IMR-90 (cell line): ENCODE results near the gene PPARD. TPM values are rescaled to one million over a fixed set of nuclear protein-coding genes. Genes with fewer than 3 reads are reported as not detected.
"Not testable (repeated sequence)": the region's sequence is repeated elsewhere in the genome, so short reads cannot be mapped to it uniquely, and the experiment has no call there.

Source experiments
- ATAC-seq: fragments of 200-7000 bp; cut with Tn5 transposase; 2 replicates; pipeline ENCODE4 v1.9.1; 2020; ENCODE audit warnings: low read depth, mild to moderate bottlenecking, moderate library complexity
- BruUV-seq: library from RNA; stranded (reverse); fragments of 400-500 nt; replicated peaks from 2 replicates; lab custom pipeline; 2021; lab: Mats Ljungman, UMichigan
- CTCF ChIA-PET: fragments of 300-600 bp; formaldehyde crosslinking; extraction: SDS; loops from one replicate; lab custom pipeline; 2021; ENCODE audit warnings: antibody characterized with exemption; lab: Yijun Ruan, JAX
- POLR2A ChIA-PET: fragments of 300-600 bp; sonication (Branson Sonifier 250); formaldehyde crosslinking; loops from one replicate; lab custom pipeline; 2022; ENCODE audit warnings: antibody characterized with exemption; ENCODE audit not compliant: unreplicated experiment; lab: Charles Lee
- DNase-seq: peaks from one replicate; pipeline ENCODE4 v3.0.0; 2013
- H2AFZ ChIP-seq: replicated peaks from 2 replicates; pipeline ENCODE3; 2013; ENCODE audit warnings: low read length, mild to moderate bottlenecking; ENCODE audit not compliant: poor library complexity
- H2AK5ac ChIP-seq: 2 replicates; pipeline ENCODE4 v1.6.1; 2013; ENCODE audit warnings: low read depth, low read length, inconsistent platforms
- H2AK9ac ChIP-seq: replicated peaks from 2 replicates; pipeline ENCODE3; 2013; ENCODE audit warnings: mild to moderate bottlenecking, low read depth, low read length, moderate library complexity; ENCODE audit not compliant: poor library complexity
- H2BK120ac ChIP-seq: 2 replicates; pipeline ENCODE4 v1.6.1; 2013; ENCODE audit warnings: low read depth, low read length, inconsistent platforms
- H2BK15ac ChIP-seq: 3 replicates; pipeline ENCODE4 v1.6.1; 2013; ENCODE audit warnings: low read depth, low read length, inconsistent platforms
- H2BK20ac ChIP-seq: 2 replicates; pipeline ENCODE4 v1.6.1; 2013; ENCODE audit warnings: low read depth, mild to moderate bottlenecking, inconsistent platforms, low read length, moderate library complexity
- H2BK5ac ChIP-seq: 2 replicates; pipeline ENCODE4 v1.6.1; 2013; ENCODE audit warnings: mild to moderate bottlenecking, low read depth, low read length, inconsistent platforms; ENCODE audit not compliant: poor library complexity, severe bottlenecking
- H3K14ac ChIP-seq: replicated peaks from 2 replicates; pipeline ENCODE4 v1.6.1; 2013; ENCODE audit warnings: low read depth, low read length, inconsistent platforms
- H3K18ac ChIP-seq: 2 replicates; pipeline ENCODE4 v1.6.1; 2013; ENCODE audit warnings: low read depth, low read length, control low read depth
- H3K23ac ChIP-seq: 2 replicates; pipeline ENCODE4 v1.6.1; 2013; ENCODE audit warnings: low read depth, low read length, inconsistent platforms
- H3K27ac ChIP-seq: 2 replicates; pipeline ENCODE4 v1.5.1; 2013; ENCODE audit warnings: mild to moderate bottlenecking, control low read depth, low read length; ENCODE audit not compliant: insufficient read depth
- H3K27me3 ChIP-seq: 2 replicates; pipeline ENCODE4 v1.6.1; 2013; ENCODE audit warnings: low read length; ENCODE audit not compliant: control insufficient read depth, insufficient read depth
- H3K36me3 ChIP-seq: 2 replicates; pipeline ENCODE4 v1.6.1; 2013; ENCODE audit warnings: low read length, mixed read lengths; ENCODE audit not compliant: control insufficient read depth, insufficient read depth
- H3K4ac ChIP-seq: 2 replicates; pipeline ENCODE4 v1.6.1; 2013; ENCODE audit warnings: low read depth, low read length, inconsistent platforms
- H3K4me1 ChIP-seq: 2 replicates; pipeline ENCODE4 v1.6.1; 2013; ENCODE audit warnings: low read length, mixed read lengths; ENCODE audit not compliant: control insufficient read depth, insufficient read depth
- H3K4me2 ChIP-seq: 2 replicates; pipeline ENCODE4 v1.6.1; 2013; ENCODE audit warnings: low read depth, mild to moderate bottlenecking, control low read depth, low read length, moderate library complexity
- H3K4me3 ChIP-seq: 2 replicates; pipeline ENCODE4 v1.5.1; 2013; ENCODE audit warnings: low read depth, mild to moderate bottlenecking, control low read depth, low read length, moderate library complexity; ENCODE audit not compliant: insufficient read depth
- H3K56ac ChIP-seq: 2 replicates; pipeline ENCODE4 v1.6.1; 2013; ENCODE audit warnings: low read length, inconsistent platforms; ENCODE audit not compliant: insufficient read depth; ENCODE audit errors: extremely low read depth
- H3K79me1 ChIP-seq, 2 experiments: 2 replicates each; pipeline ENCODE4 v1.6.1; 2013; ENCODE audit warnings: low read length in 2 of 2, inconsistent platforms in 1 of 2, low read depth in 1 of 2
- H3K9ac ChIP-seq: 2 replicates; pipeline ENCODE4 v1.6.1; 2013; ENCODE audit warnings: low read depth, low read length, control low read depth
- H3K9me1 ChIP-seq: 2 replicates; pipeline ENCODE4 v1.6.1; 2013; ENCODE audit warnings: low read length, inconsistent platforms; ENCODE audit not compliant: insufficient read depth
- H3K9me3 ChIP-seq: 2 replicates; pipeline ENCODE4 v1.6.1; 2013; ENCODE audit warnings: low read length; ENCODE audit not compliant: control insufficient read depth, insufficient read depth
- H4K20me1 ChIP-seq: 2 replicates; pipeline ENCODE4 v1.6.1; 2013; ENCODE audit warnings: low read length, inconsistent platforms; ENCODE audit not compliant: insufficient read depth
- H4K5ac ChIP-seq: 2 replicates; pipeline ENCODE4 v1.6.1; 2013; ENCODE audit warnings: mild to moderate bottlenecking, low read depth, low read length, control low read depth
- H4K8ac ChIP-seq, 2 experiments: 2 replicates each; pipeline ENCODE4 v1.6.1; 2013; ENCODE audit warnings: low read depth in 2 of 2, low read length in 2 of 2, control low read depth in 1 of 2, inconsistent platforms in 1 of 2
- H4K91ac ChIP-seq: 2 replicates; pipeline ENCODE4 v1.6.1; 2013; ENCODE audit warnings: low read depth, low read length, inconsistent platforms; ENCODE audit not compliant: insufficient read depth
- WGBS, 2 experiments: methylation state at CpG; one replicate each; pipeline versions ENCODE4 v1.1.5 to v1.1.7; 2013; ENCODE audit warnings: missing lambda C conversion rate in 2 of 2; ENCODE audit not compliant: insufficient read length in 1 of 2; ENCODE audit errors: extremely low coverage in 2 of 2; 5-methylcytosine and 5-hydroxymethylcytosine counted together
- dilution Hi-C: fragments of 300-500 bp; cut with HindIII; formaldehyde crosslinking; loops from one replicate; pipeline ENCODE4 v1.14.3; 2018; ENCODE audit warnings: low sequenced_read_pairs; ENCODE audit not compliant: unreplicated experiment
- in situ Hi-C: fragments of 300-500 bp; cut with MboI; formaldehyde crosslinking; loops from 3 replicates; pipeline ENCODE4 v1.14.3; 2019; ENCODE audit warnings: low sequenced_read_pairs, inconsistent platforms, mixed read lengths
- intact Hi-C: fragments of 100-400 bp; cut with micrococcal nuclease; formaldehyde crosslinking; loops from 2 replicates; pipeline ENCODE4 v1.10.0; 2022
- polyA plus RNA-seq, 3 experiments: library from polyadenylated mRNA; depleted of rRNA; stranded (reverse); fragments of >200 nt; gene quantifications; 2 replicates each; pipeline ENCODE4 v1.2.3, GENCODE V29; 2012; ENCODE audit warnings: low replicate concordance in 1 of 3
- total RNA-seq: library from RNA; depleted of rRNA; stranded (reverse); fragments of >200 nt; gene quantifications from 2 replicates; pipeline ENCODE4 v1.2.3, GENCODE V29; 2012

The PPARD gene
- total and polyA plus RNA-seq, 2 of the 4 experiments (the other 2 are of a cell fraction) = 10.4 to 69.0 TPM

DNA sequence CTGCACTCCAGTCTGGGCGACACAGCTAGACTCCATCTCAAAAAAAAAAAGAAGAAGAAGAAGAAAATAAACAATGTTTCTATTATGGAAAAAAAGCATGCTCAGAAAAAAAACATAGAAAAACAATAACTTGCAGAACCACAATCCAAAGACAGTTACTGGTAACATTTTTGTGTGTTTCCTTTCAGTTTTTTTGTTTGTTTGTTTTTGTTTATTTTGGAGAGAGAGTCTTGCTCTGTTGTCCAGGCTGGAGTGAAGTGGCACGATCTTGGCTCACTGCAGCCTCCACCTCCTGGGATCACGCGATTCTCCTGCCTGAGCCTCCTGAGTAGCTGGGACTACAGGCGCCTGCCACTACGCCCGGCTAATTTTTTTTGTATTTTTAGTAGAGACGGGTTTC lies 13.4 kb upstream of the PPARD start:
- H2BK120ac ChIP-seq, H3K79me1 ChIP-seq, ATAC-seq, H3K27ac ChIP-seq, POLR2A ChIA-PET, H3K4me2 ChIP-seq, H3K9me3 ChIP-seq, H2AFZ ChIP-seq, H3K14ac ChIP-seq, H3K4me3 ChIP-seq, in situ Hi-C loops, H3K27me3 ChIP-seq, intact Hi-C loops, H3K36me3 ChIP-seq, H3K4me1 ChIP-seq, H3K4ac ChIP-seq, H4K8ac ChIP-seq, H3K18ac ChIP-seq, H3K23ac ChIP-seq, H3K56ac ChIP-seq, H3K9ac ChIP-seq, DNase-seq, H2BK5ac ChIP-seq, H2BK20ac ChIP-seq, H4K91ac ChIP-seq, H4K20me1 ChIP-seq, H2AK9ac ChIP-seq, BruUV-seq, H2AK5ac ChIP-seq, H2BK15ac ChIP-seq, H3K9me1 ChIP-seq, H4K5ac ChIP-seq, dilution Hi-C loops: not testable (repeated sequence)
- CTCF ChIA-PET = interaction anchor here (0.6 to 1.4 kb wide), 2 partner anchors 11 to 470 kb away, joined by 8 to 10 read pairs; no protein-coding TSS in a partner anchor
- 73% methylated on average over 3 of the region's 8 CpGs; no CpG with 5 or more reads in 1 of the 2 experiments for WGBS, 2 experiments
